Esophagus muscularis mucosa (tissue), 3 donors: ENCODE measurements around the gene THRB.

Source experiments
- CTCF ChIP-seq, 3 experiments: fragments of 200-600 bp in 2 of 3; fragments of 450-650 bp in 1 of 3; sonication (generic) in 2 of 3; IDR thresholded peaks; one replicate each; pipeline ENCODE4 v1.5.1; 2017 to 2019; ENCODE audit warnings: antibody characterized with exemption in 3 of 3, mild to moderate bottlenecking in 2 of 3, moderate library complexity in 1 of 3
- POLR2A ChIP-seq: fragments of 450-650 bp; IDR thresholded peaks from one replicate; pipeline ENCODE4 v1.6.1; 2017; ENCODE audit warnings: antibody characterized with exemption, moderate library complexity, mild to moderate bottlenecking, low read depth

- no peak for TF ChIP-seq POLR2A
- TF ChIP-seq CTCF (IDR thresholded peaks at IDR 0.05): no peak
Measured at GRCh38 chr3:24464389-24464788, 30.3 kb downstream of the THRB start.
